ENCODE data around the gene MCEE.

MCEE gene

GRCh38 chr2:71064110-71064611, 65.9 kb downstream of the MCEE start:
- DNase-seq (ENCODE audit: insufficient read length, low spot score) = no peak

GRCh38 chr2:71063216-71063615, 66.8 kb downstream of the MCEE start:
- DNase-seq (ENCODE audit: insufficient read length, low spot score) (no peak), FAIRE-seq (no peak)
- TF ChIP-seq POLR2A (IDR thresholded peaks at IDR 0.05; ENCODE audit: low read depth, low read length) = no peak

More at GRCh38 chr2:71064110-71064611, 65.9 kb downstream of the MCEE start:
- TF ChIP-seq POLR2A (IDR thresholded peaks at IDR 0.05; ENCODE audit: low read depth, low read length) = no peak
- FAIRE-seq = no peak

GRCh38 chr2:71060871-71061270, 69.2 kb downstream of the MCEE start:
- TF ChIP-seq POLR2A (IDR thresholded peaks at IDR 0.05; ENCODE audit: low read depth, low read length) = no peak
- DNase-seq (ENCODE audit: insufficient read length, low spot score) (no peak), FAIRE-seq (no peak)

- TF ChIP-seq POLR2A (IDR thresholded peaks at IDR 0.05; ENCODE audit: low read depth, low read length) = no peak
- DNase-seq (ENCODE audit: insufficient read length, low spot score) (no peak), FAIRE-seq (no peak)
Observed at GRCh38 chr2:71060211-71060610, 69.8 kb downstream of the MCEE start.

All from H54 (cell line).